GM10248 (cell line): ENCODE data around the gene CBLL1.

Experiments
- CTCF ChIA-PET: fragments of 300-600 bp; sonication (Branson Sonifier 250); formaldehyde crosslinking; extraction: SDS; loops from one replicate; lab custom pipeline; 2021; ENCODE audit warnings: antibody characterized with exemption; lab: Yijun Ruan, JAX
- POLR2A ChIA-PET: fragments of 350-650 bp; sonication (Branson Sonifier 250); formaldehyde crosslinking; extraction: SDS; loops from one replicate; lab custom pipeline; 2020; ENCODE audit warnings: antibody characterized with exemption; lab: Yijun Ruan, JAX
- DNase-seq: peaks from one replicate; pipeline ENCODE4 v3.0.0; 2012; ENCODE audit errors: extremely low spot score
- CTCF ChIP-seq: IDR thresholded peaks from 2 replicates; pipeline ENCODE4 v1.5.1; 2012; ENCODE audit warnings: mild to moderate bottlenecking, low read depth; ENCODE audit errors: extremely low read depth, missing control alignments, control extremely low read depth

Gene CBLL1

GRCh38 chr7:107779647-107780099 lies 35.7 kb downstream of the CBLL1 start:
- ChIA-PET CTCF (interaction anchor here (0.7 kb wide), 1 partner anchor 14 kb away, joined by 3 read pairs; no protein-coding TSS in a partner anchor), POLR2A (no interaction called here)
- no peak for TF ChIP-seq CTCF
- no peak for DNase-seq

DNA sequence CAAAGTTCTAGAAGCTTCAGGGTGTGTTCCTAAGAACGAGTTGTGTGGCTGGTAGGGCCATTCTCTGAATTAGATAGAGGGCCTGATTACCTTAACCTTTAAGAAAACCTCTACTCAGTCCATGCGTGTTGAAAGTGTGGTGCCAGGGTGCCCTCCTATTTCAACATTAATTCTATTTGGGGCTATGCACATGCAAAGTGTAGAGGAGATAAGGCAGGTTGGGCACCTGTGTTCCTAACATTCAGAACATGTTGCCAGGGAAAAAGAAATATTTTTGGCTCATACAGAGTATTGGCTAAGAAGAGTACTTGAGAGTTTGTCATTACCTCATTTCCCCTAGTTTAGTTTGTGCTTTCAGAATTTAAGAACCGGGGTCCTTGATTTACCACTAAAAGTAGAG lies 38.4 kb downstream of the CBLL1 start:
- ChIA-PET POLR2A (no interaction called here), CTCF (interaction anchor here (1.2 kb wide), 1 partner anchor 56 kb away, joined by 3 read pairs; no protein-coding TSS in a partner anchor)
- TF ChIP-seq CTCF: no peak
- no peak for DNase-seq

GRCh38 chr7:107783648-107784047 lies 39.7 kb downstream of the CBLL1 start:
- POLR2A ChIA-PET: no interaction called here
- TF ChIP-seq CTCF: no peak
- CTCF ChIA-PET: no interaction called here
- no peak for DNase-seq

DNA sequence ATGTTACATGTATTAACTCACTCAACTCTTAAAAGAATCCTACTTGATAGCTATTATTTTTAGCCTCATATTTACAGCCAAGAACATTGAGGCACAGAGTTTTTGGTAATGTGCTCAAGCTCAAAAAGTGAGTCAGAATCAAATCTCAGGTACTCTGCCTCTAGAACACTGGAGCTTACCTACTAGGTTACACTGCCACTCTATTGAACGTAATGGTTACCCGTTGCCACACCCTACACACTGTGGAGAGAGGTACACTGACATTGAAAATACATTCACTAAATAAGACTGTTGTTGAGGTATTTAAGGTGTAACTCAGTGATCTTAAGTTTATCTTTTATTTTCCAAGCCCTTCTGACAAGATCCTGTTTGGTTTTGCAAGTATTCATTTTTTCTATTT lies 41.2 kb downstream of the CBLL1 start:
- DNase-seq: no peak
- no peak for TF ChIP-seq CTCF
- POLR2A ChIA-PET: no interaction called here
- CTCF ChIA-PET: no interaction called here

- TF ChIP-seq CTCF: no peak
- DNase-seq: no peak
- CTCF ChIA-PET: no interaction called here
- POLR2A ChIA-PET: no interaction called here
Observed at GRCh38 chr7:107785926-107786325, 42.0 kb downstream of the CBLL1 start.

GRCh38 chr7:107788216-107788615 lies 44.3 kb downstream of the CBLL1 start:
- ChIA-PET CTCF (interaction anchor here (1.8 kb wide), 1 partner anchor 10 kb away, joined by 7 read pairs; no protein-coding TSS in a partner anchor), POLR2A (no interaction called here)
- no peak for TF ChIP-seq CTCF
- no peak for DNase-seq
